Measurements from ENCODE around the gene RABGAP1L.

The RABGAP1L gene

GRCh38 chr1:174153085-174153824 lies 6.1 kb upstream of the RABGAP1L start:
- H3K36me3 ChIP-seq (ENCODE audit: control insufficient read depth, insufficient read depth, low read length), result no peaks in the 10 kb centered on the region
- H3K27ac ChIP-seq (ENCODE audit: low read depth, low read length, severe bottlenecking), result no peak overlapping the region
- H3K4me3 ChIP-seq (ENCODE audit: extremely low read depth, insufficient read depth, low read length, poor library complexity, severe bottlenecking), result no peak overlapping the region
- peaks cover 8% of the 10 kb centered on the region for H3K4me1 ChIP-seq (ENCODE audit: control insufficient read depth, insufficient read depth, low read length, poor library complexity, severe bottlenecking)
- WGBS, 2 experiments (ENCODE audit: insufficient coverage in 2 of 2), result 68 to 92% methylated on average over 2 of the region's 5 CpGs
- H3K9me3 ChIP-seq (ENCODE audit: control insufficient read depth, low read length), result no peaks in the 10 kb centered on the region

- H3K9me3 ChIP-seq (ENCODE audit: control insufficient read depth, low read length), result no peaks in the 10 kb centered on the region
- no peaks in the 10 kb centered on the region for H3K36me3 ChIP-seq (ENCODE audit: control insufficient read depth, insufficient read depth, low read length)
- no peak overlapping the region for H3K4me3 ChIP-seq (ENCODE audit: extremely low read depth, insufficient read depth, low read length, poor library complexity, severe bottlenecking)
These were observed 5.6 kb upstream of the RABGAP1L start for GRCh38 chr1:174153825-174154107.

GRCh38 chr1:174156437-174156836 lies 2.9 kb upstream of the RABGAP1L start:
- no peak overlapping the region for H3K4me3 ChIP-seq (ENCODE audit: extremely low read depth, insufficient read depth, low read length, poor library complexity, severe bottlenecking)
- no peaks in the 10 kb centered on the region for H3K9me3 ChIP-seq (ENCODE audit: control insufficient read depth, low read length)
- H3K4me1 ChIP-seq (ENCODE audit: control insufficient read depth, insufficient read depth, low read length, poor library complexity, severe bottlenecking), result peaks cover 14% of the 10 kb centered on the region
- no CpG with 5 or more reads among the region's 1 CpG for WGBS, 2 experiments (ENCODE audit: insufficient coverage in 2 of 2)
- no peak overlapping the region for H3K27ac ChIP-seq (ENCODE audit: low read depth, low read length, severe bottlenecking)
- H3K36me3 ChIP-seq (ENCODE audit: control insufficient read depth, insufficient read depth, low read length), result no peaks in the 10 kb centered on the region

More at GRCh38 chr1:174153825-174154107, 5.6 kb upstream of the RABGAP1L start:
- H3K4me1 ChIP-seq (ENCODE audit: control insufficient read depth, insufficient read depth, low read length, poor library complexity, severe bottlenecking), result peaks cover 13% of the 10 kb centered on the region
- no peak overlapping the region for H3K27ac ChIP-seq (ENCODE audit: low read depth, low read length, severe bottlenecking)

- Histone ChIP-seq H3K27ac (ENCODE audit: low read depth, low read length, severe bottlenecking) (no peak overlapping the region), H3K36me3 (ENCODE audit: control insufficient read depth, insufficient read depth, low read length) (no peaks in the 10 kb centered on the region), H3K4me3 (ENCODE audit: extremely low read depth, insufficient read depth, low read length, poor library complexity, severe bottlenecking) (no peak overlapping the region), H3K9me3 (ENCODE audit: control insufficient read depth, low read length) (no peaks in the 10 kb centered on the region), H3K4me1 (ENCODE audit: control insufficient read depth, insufficient read depth, low read length, poor library complexity, severe bottlenecking) (peaks cover 14% of the 10 kb centered on the region)
- 60% methylated on average over 1 of the region's 3 CpGs; no CpG with 5 or more reads in 1 of the 2 experiments for WGBS, 2 experiments (ENCODE audit: insufficient coverage in 2 of 2)
These were observed 2.0 kb upstream of the RABGAP1L start for GRCh38 chr1:174157157-174157806.

GRCh38 chr1:174158767-174159251 lies 511 bp upstream of the RABGAP1L start:
- H3K36me3 ChIP-seq (ENCODE audit: control insufficient read depth, insufficient read depth, low read length), result no peaks in the 10 kb centered on the region
- H3K27ac ChIP-seq (ENCODE audit: low read depth, low read length, severe bottlenecking), result peak overlapping the region; percentile 41
- WGBS, 2 experiments (ENCODE audit: insufficient coverage in 2 of 2), result 0 to 1% methylated on average over 4 to 13 of the region's 23 CpGs
- H3K4me3 ChIP-seq (ENCODE audit: extremely low read depth, insufficient read depth, low read length, poor library complexity, severe bottlenecking), result peak overlapping the region; percentile 81
- no peaks in the 10 kb centered on the region for H3K9me3 ChIP-seq (ENCODE audit: control insufficient read depth, low read length)
- H3K4me1 ChIP-seq (ENCODE audit: control insufficient read depth, insufficient read depth, low read length, poor library complexity, severe bottlenecking), result peaks cover 8% of the 10 kb centered on the region

GRCh38 chr1:174160109-174160473 lies 771 bp downstream of the RABGAP1L start:
- Histone ChIP-seq H3K4me3 (ENCODE audit: extremely low read depth, insufficient read depth, low read length, poor library complexity, severe bottlenecking) (peak overlapping the region; percentile 81), H3K9me3 (ENCODE audit: control insufficient read depth, low read length) (no peaks in the 10 kb centered on the region), H3K4me1 (ENCODE audit: control insufficient read depth, insufficient read depth, low read length, poor library complexity, severe bottlenecking) (peaks cover 8% of the 10 kb centered on the region), H3K36me3 (ENCODE audit: control insufficient read depth, insufficient read depth, low read length) (no peaks in the 10 kb centered on the region), H3K27ac (ENCODE audit: low read depth, low read length, severe bottlenecking) (no peak overlapping the region)
- WGBS, 2 experiments (ENCODE audit: insufficient coverage in 2 of 2), result 8 to 9% methylated on average over 7 of the region's 14 CpGs

- H3K27ac ChIP-seq (ENCODE audit: low read depth, low read length, severe bottlenecking), result no peak overlapping the region
- H3K4me1 ChIP-seq (ENCODE audit: control insufficient read depth, insufficient read depth, low read length, poor library complexity, severe bottlenecking), result peaks cover 8% of the 10 kb centered on the region
- H3K4me3 ChIP-seq (ENCODE audit: extremely low read depth, insufficient read depth, low read length, poor library complexity, severe bottlenecking), result peak overlapping the region; percentile 81
- no peaks in the 10 kb centered on the region for H3K9me3 ChIP-seq (ENCODE audit: control insufficient read depth, low read length)
- H3K36me3 ChIP-seq (ENCODE audit: control insufficient read depth, insufficient read depth, low read length), result no peaks in the 10 kb centered on the region
- 93 to 100% methylated on average over 2 to 3 of the region's 5 CpGs for WGBS, 2 experiments (ENCODE audit: insufficient coverage in 2 of 2)
These were observed 1.3 kb downstream of the RABGAP1L start for GRCh38 chr1:174160603-174161002.

GRCh38 chr1:174161813-174162212 lies 2.5 kb downstream of the RABGAP1L start:
- Histone ChIP-seq H3K27ac (ENCODE audit: low read depth, low read length, severe bottlenecking) (no peak overlapping the region), H3K4me1 (ENCODE audit: control insufficient read depth, insufficient read depth, low read length, poor library complexity, severe bottlenecking) (peaks cover 8% of the 10 kb centered on the region), H3K9me3 (ENCODE audit: control insufficient read depth, low read length) (no peaks in the 10 kb centered on the region), H3K36me3 (ENCODE audit: control insufficient read depth, insufficient read depth, low read length) (no peaks in the 10 kb centered on the region), H3K4me3 (ENCODE audit: extremely low read depth, insufficient read depth, low read length, poor library complexity, severe bottlenecking) (no peak overlapping the region)
- WGBS, 2 experiments (ENCODE audit: insufficient coverage in 2 of 2), result 91 to 92% methylated on average over 5 of the region's 6 CpGs

GRCh38 chr1:174164826-174165225 lies 5.5 kb downstream of the RABGAP1L start:
- Histone ChIP-seq H3K4me1 (ENCODE audit: control insufficient read depth, insufficient read depth, low read length, poor library complexity, severe bottlenecking) (no peaks in the 10 kb centered on the region), H3K4me3 (ENCODE audit: extremely low read depth, insufficient read depth, low read length, poor library complexity, severe bottlenecking) (no peak overlapping the region), H3K9me3 (ENCODE audit: control insufficient read depth, low read length) (no peaks in the 10 kb centered on the region), H3K36me3 (ENCODE audit: control insufficient read depth, insufficient read depth, low read length) (no peaks in the 10 kb centered on the region), H3K27ac (ENCODE audit: low read depth, low read length, severe bottlenecking) (no peak overlapping the region)
- WGBS, 2 experiments (ENCODE audit: insufficient coverage in 2 of 2), result 93 to 100% methylated on average over 1 to 2 of the region's 2 CpGs

GRCh38 chr1:174165471-174166137 lies 6.3 kb downstream of the RABGAP1L start:
- H3K27ac ChIP-seq (ENCODE audit: low read depth, low read length, severe bottlenecking), result no peak overlapping the region
- no peaks in the 10 kb centered on the region for H3K9me3 ChIP-seq (ENCODE audit: control insufficient read depth, low read length)
- no peak overlapping the region for H3K4me3 ChIP-seq (ENCODE audit: extremely low read depth, insufficient read depth, low read length, poor library complexity, severe bottlenecking)
- WGBS, 2 experiments (ENCODE audit: insufficient coverage in 2 of 2), result 88 to 90% methylated on average over 3 to 6 of the region's 6 CpGs
- H3K36me3 ChIP-seq (ENCODE audit: control insufficient read depth, insufficient read depth, low read length), result no peaks in the 10 kb centered on the region
- no peaks in the 10 kb centered on the region for H3K4me1 ChIP-seq (ENCODE audit: control insufficient read depth, insufficient read depth, low read length, poor library complexity, severe bottlenecking)
